Astrocyte (in vitro differentiated cells and primary cell): Measurements from ENCODE around the gene TSC2.

Experiments
- EZH2 ChIP-seq: IDR thresholded peaks from 2 replicates; pipeline ENCODE4 v1.6.1; 2012; ENCODE audit warnings: mild to moderate bottlenecking, low read length, inconsistent platforms; ENCODE audit not compliant: insufficient read depth
- TF ChIP-seq, protein P1 (sequence below): IDR thresholded peaks from 2 replicates; pipeline ENCODE4 v1.5.1; 2011; ENCODE audit warnings: low read depth, mild to moderate bottlenecking, inconsistent platforms, low read length, moderate library complexity; ENCODE audit not compliant: insufficient read depth

DNA sequence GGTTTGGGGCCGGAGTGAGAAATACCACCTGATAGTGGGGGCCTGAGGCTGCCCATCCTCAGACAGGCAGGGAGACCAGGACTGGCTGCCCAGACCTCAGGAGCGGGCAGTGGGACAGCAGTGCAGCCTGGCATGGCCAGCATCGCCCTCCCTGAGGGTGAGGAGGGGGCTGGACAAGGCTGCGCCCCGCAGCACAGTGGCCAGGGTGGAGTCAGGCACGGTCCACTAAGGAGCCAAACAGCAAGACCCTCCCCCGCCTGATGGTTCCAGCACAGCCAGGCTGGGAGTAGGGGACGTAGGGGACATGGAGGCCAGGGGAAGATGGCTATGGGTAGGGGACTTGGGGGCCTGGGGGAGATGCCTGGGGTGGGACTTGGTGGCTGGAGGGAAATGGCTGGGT is 41.5 kb upstream of the TSC2 start:
- TF ChIP-seq, protein P1, sequence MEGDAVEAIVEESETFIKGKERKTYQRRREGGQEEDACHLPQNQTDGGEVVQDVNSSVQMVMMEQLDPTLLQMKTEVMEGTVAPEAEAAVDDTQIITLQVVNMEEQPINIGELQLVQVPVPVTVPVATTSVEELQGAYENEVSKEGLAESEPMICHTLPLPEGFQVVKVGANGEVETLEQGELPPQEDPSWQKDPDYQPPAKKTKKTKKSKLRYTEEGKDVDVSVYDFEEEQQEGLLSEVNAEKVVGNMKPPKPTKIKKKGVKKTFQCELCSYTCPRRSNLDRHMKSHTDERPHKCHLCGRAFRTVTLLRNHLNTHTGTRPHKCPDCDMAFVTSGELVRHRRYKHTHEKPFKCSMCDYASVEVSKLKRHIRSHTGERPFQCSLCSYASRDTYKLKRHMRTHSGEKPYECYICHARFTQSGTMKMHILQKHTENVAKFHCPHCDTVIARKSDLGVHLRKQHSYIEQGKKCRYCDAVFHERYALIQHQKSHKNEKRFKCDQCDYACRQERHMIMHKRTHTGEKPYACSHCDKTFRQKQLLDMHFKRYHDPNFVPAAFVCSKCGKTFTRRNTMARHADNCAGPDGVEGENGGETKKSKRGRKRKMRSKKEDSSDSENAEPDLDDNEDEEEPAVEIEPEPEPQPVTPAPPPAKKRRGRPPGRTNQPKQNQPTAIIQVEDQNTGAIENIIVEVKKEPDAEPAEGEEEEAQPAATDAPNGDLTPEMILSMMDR: no peak
- TF ChIP-seq EZH2: no peak
